NB4 (cell line): Measurements from ENCODE around the gene C2CD3.

ENCODE experiments used
- MYC ChIP-seq: IDR thresholded peaks from 2 replicates; pipeline ENCODE4 v1.6.1; 2011; ENCODE audit warnings: low read depth, low read length
- POLR2A ChIP-seq: IDR thresholded peaks from 2 replicates; pipeline ENCODE4 v1.6.1; 2011; ENCODE audit warnings: mild to moderate bottlenecking; ENCODE audit not compliant: insufficient read length; ENCODE audit errors: extremely low read depth

DNA sequence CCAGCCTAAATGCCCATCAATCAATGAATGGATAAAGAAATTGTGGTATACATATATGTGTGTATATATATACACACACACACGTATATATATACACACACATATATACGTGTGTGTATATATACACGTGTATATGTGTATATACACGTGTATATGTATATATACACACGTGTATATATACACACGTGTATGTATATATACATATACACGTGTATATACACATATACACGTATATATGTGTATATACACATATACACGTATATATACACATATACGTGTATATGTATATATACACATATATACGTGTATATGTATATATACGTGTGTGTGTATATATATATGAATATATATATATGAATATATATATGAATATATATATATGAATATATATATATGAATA, 54.1 kb downstream of the C2CD3 start:
- TF ChIP-seq POLR2A (no peak), MYC (no peak)
